SK-N-SH treated with all-trans-retinoic acid at 6 μM for 48 hours (cell line): ENCODE results near the gene PTTG2.

Experiments used
- ARNTL ChIP-seq: fragments of 450-650 bp; formaldehyde crosslinking; IDR thresholded peaks from 2 replicates; pipeline ENCODE4 v1.5.0; 2020; ENCODE audit warnings: low read depth, mild to moderate bottlenecking, moderate library complexity, borderline replicate concordance
- CSRNP3 ChIP-seq: fragments of 250-450 bp; sonication (Bioruptor Pico); IDR thresholded peaks from 2 replicates; pipeline ENCODE4 v1.5.1; 2021; ENCODE audit warnings: mild to moderate bottlenecking, moderate library complexity
- ESRRG ChIP-seq: fragments of 250-450 bp; sonication (Bioruptor Pico); IDR thresholded peaks from 2 replicates; pipeline ENCODE4 v1.6.1; 2021; ENCODE audit warnings: mild to moderate bottlenecking
- GLIS3 ChIP-seq: fragments of 250-450 bp; sonication (Bioruptor Pico); IDR thresholded peaks from 2 replicates; pipeline ENCODE4 v1.5.0; 2020; ENCODE audit warnings: mild to moderate bottlenecking, moderate library complexity
- ISL1 ChIP-seq: fragments of 250-450 bp; sonication (Bioruptor Pico); IDR thresholded peaks from 2 replicates; pipeline ENCODE4 v2.1.2; 2022; ENCODE audit warnings: mild to moderate bottlenecking, moderate library complexity
- PPARA ChIP-seq: fragments of 250-450 bp; sonication (Bioruptor Pico); IDR thresholded peaks from 2 replicates; pipeline ENCODE4 v1.5.0; 2020; ENCODE audit warnings: mild to moderate bottlenecking, borderline replicate concordance
- RARB ChIP-seq: fragments of 250-450 bp; sonication (Bioruptor Pico); IDR thresholded peaks from 2 replicates; pipeline ENCODE4 v1.8.0; 2021; ENCODE audit warnings: mild to moderate bottlenecking, moderate library complexity
- SNAI2 ChIP-seq: fragments of 250-450 bp; sonication (Bioruptor Pico); IDR thresholded peaks from 2 replicates; pipeline ENCODE4 v1.5.0; 2020; ENCODE audit warnings: mild to moderate bottlenecking, moderate library complexity
- TOX ChIP-seq: fragments of 250-450 bp; sonication (Bioruptor Pico); IDR thresholded peaks from 2 replicates; pipeline ENCODE4 v1.8.0; 2021; ENCODE audit warnings: mild to moderate bottlenecking, moderate library complexity, borderline replicate concordance
- ZC3H10 ChIP-seq: fragments of 250-450 bp; sonication (Bioruptor Pico); IDR thresholded peaks from 2 replicates; pipeline ENCODE4 v1.5.1; 2021; ENCODE audit warnings: mild to moderate bottlenecking, moderate library complexity
- ZFP3 ChIP-seq: fragments of 250-450 bp; sonication (Bioruptor Pico); IDR thresholded peaks from 2 replicates; pipeline ENCODE4 v1.5.0; 2020; ENCODE audit warnings: mild to moderate bottlenecking, moderate library complexity
- ZFP30 ChIP-seq: fragments of 450-650 bp; formaldehyde crosslinking; IDR thresholded peaks from 2 replicates; pipeline ENCODE4 v1.5.0; 2022; ENCODE audit warnings: mild to moderate bottlenecking, moderate library complexity
- ZNF70 ChIP-seq: fragments of 450-650 bp; formaldehyde crosslinking; IDR thresholded peaks from 2 replicates; pipeline ENCODE4 v1.5.0; 2020; ENCODE audit warnings: mild to moderate bottlenecking, moderate library complexity

GRCh38 chr4:37936889-37937498, 23.2 kb upstream of the PTTG2 start:
- no peak for TF ChIP-seq ZC3H10 (CRISPR knock-in tag)
- no peak for TF ChIP-seq ZFP3 (CRISPR knock-in tag)
- TF ChIP-seq TOX (CRISPR knock-in tag), result no peak
- TF ChIP-seq CSRNP3 (CRISPR knock-in tag), result no peak
- TF ChIP-seq PPARA, result no peak
- no peak for TF ChIP-seq SNAI2 (CRISPR knock-in tag)
- TF ChIP-seq ZNF70, result no peak
- TF ChIP-seq ISL1 (CRISPR knock-in tag), result no peak
- no peak for TF ChIP-seq ESRRG
- no peak for TF ChIP-seq RARB (CRISPR knock-in tag)
- no peak for TF ChIP-seq GLIS3 (CRISPR knock-in tag)
- TF ChIP-seq ZFP30 (CRISPR knock-in tag), result no peak
- TF ChIP-seq ARNTL, result no peak
